HG02642 (cell line): ENCODE measurements around the gene ANP32A.
"Not testable (repeated sequence)": the region's sequence is repeated elsewhere in the genome, so short reads cannot be mapped to it uniquely, and the experiment has no call there.

Experiments
- ATAC-seq: cut with Tn5 transposase; IDR thresholded peaks from one replicate; pipeline ENCODE4 v1.9.1; 2021; ENCODE audit warnings: mild to moderate bottlenecking; ENCODE audit not compliant: unreplicated experiment, poor library complexity

ANP32A gene

GRCh38 chr15:68820295-68821189 lies at the start of gene ANP32A:
ANP32A (minus strand) TSS chr15:68820895; CDS start chr15:68820751, 144 bp downstream.
- peak; percentile 68 for ATAC-seq

- no peak for ATAC-seq
These were observed 47.6 kb upstream of the ANP32A start for GRCh38 chr15:68868296-68868695.

- no peak for ATAC-seq
These were observed 41.7 kb upstream of the ANP32A start for GRCh38 chr15:68862415-68862814.

GRCh38 chr15:68858666-68859065 lies 38.0 kb upstream of the ANP32A start:
- ATAC-seq, result not testable (repeated sequence)

- ATAC-seq, result not testable (repeated sequence)
These were observed 36.7 kb upstream of the ANP32A start for GRCh38 chr15:68857443-68857842.

GRCh38 chr15:68852461-68852860 lies 31.8 kb upstream of the ANP32A start:
- no peak for ATAC-seq

- ATAC-seq, result no peak
These were observed 31.3 kb upstream of the ANP32A start for GRCh38 chr15:68851971-68852370.

GRCh38 chr15:68849497-68849896 lies 28.8 kb upstream of the ANP32A start:
- ATAC-seq, result no peak

- ATAC-seq, result no peak
These were observed 26.2 kb upstream of the ANP32A start for GRCh38 chr15:68846851-68847439.

GRCh38 chr15:68844856-68845550 lies 24.3 kb upstream of the ANP32A start:
- no peak for ATAC-seq

- ATAC-seq, result no peak
These were observed 23.0 kb upstream of the ANP32A start for GRCh38 chr15:68843425-68844311.

GRCh38 chr15:68842958-68843357 lies 22.3 kb upstream of the ANP32A start:
- no peak for ATAC-seq

- ATAC-seq, result no peak
These were observed 13.7 kb upstream of the ANP32A start for GRCh38 chr15:68834346-68834745.

GRCh38 chr15:68833700-68834331 lies 13.1 kb upstream of the ANP32A start:
- no peak for ATAC-seq

- no peak for ATAC-seq
These were observed 9.6 kb upstream of the ANP32A start for GRCh38 chr15:68830141-68830785.

GRCh38 chr15:68829068-68829467 lies 8.4 kb upstream of the ANP32A start:
- no peak for ATAC-seq

GRCh38 chr15:68823561-68823960 lies 2.9 kb upstream of the ANP32A start:
- no peak for ATAC-seq

- no peak for ATAC-seq
These were observed 2.1 kb upstream of the ANP32A start for GRCh38 chr15:68822818-68823217.

- ATAC-seq, result no peak
These were observed 1.2 kb upstream of the ANP32A start for GRCh38 chr15:68821841-68822381.
